Neural cell (in vitro differentiated cells): Measurements from ENCODE around the gene KCNAB1.

Experiments
- CTCF ChIP-seq: fragments of 450-650 bp; IDR thresholded peaks from 2 replicates; pipeline ENCODE4 v1.5.1; 2014; ENCODE audit warnings: antibody characterized with exemption, mild to moderate bottlenecking, moderate library complexity; ENCODE audit not compliant: poor library complexity, severe bottlenecking
- EP300 ChIP-seq: fragments of 450-650 bp; conservative IDR thresholded peaks from 2 replicates; pipeline ENCODE4 v1.6.1; 2014; ENCODE audit warnings: antibody characterized with exemption, mild to moderate bottlenecking, moderate library complexity; ENCODE audit not compliant: poor library complexity, severe bottlenecking

GRCh38 chr3:156176048-156176447, 55.7 kb downstream of the KCNAB1 start:
- TF ChIP-seq CTCF: no peak
- no peak for TF ChIP-seq EP300
